ENCODE data around the gene PTPDC1. TPM values are rescaled to one million over a fixed set of nuclear protein-coding genes. Genes with fewer than 3 reads are reported as not detected.
A peak's percentile ranks its signal among the peaks of the same experiment; 100 is the strongest.

Gene PTPDC1, protein sequence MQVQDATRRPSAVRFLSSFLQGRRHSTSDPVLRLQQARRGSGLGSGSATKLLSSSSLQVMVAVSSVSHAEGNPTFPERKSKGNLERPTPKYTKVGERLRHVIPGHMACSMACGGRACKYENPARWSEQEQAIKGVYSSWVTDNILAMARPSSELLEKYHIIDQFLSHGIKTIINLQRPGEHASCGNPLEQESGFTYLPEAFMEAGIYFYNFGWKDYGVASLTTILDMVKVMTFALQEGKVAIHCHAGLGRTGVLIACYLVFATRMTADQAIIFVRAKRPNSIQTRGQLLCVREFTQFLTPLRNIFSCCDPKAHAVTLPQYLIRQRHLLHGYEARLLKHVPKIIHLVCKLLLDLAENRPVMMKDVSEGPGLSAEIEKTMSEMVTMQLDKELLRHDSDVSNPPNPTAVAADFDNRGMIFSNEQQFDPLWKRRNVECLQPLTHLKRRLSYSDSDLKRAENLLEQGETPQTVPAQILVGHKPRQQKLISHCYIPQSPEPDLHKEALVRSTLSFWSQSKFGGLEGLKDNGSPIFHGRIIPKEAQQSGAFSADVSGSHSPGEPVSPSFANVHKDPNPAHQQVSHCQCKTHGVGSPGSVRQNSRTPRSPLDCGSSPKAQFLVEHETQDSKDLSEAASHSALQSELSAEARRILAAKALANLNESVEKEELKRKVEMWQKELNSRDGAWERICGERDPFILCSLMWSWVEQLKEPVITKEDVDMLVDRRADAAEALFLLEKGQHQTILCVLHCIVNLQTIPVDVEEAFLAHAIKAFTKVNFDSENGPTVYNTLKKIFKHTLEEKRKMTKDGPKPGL
- 5.4 TPM in 2 replicates for total RNA-seq (2014; rRNA removed)
- percentile 54 among the genes with signal in this experiment for Bru-seq, nascent RNA
- BruChase-seq, experiment 1, labeled RNA remaining after a 6-hour chase = percentile 53 among the genes with signal in this experiment
- percentile 55 among the genes with signal in this experiment for BruChase-seq, experiment 2, labeled RNA remaining after a 2-hour chase
- long read RNA-seq, full-length matches to known transcripts = 3 of 11 reads
- long read RNA-seq, partial matches to known transcripts = 6 of 11 reads
- long read RNA-seq, other reads (novel, unspliced or antisense) = 2 of 11 reads

DNA sequence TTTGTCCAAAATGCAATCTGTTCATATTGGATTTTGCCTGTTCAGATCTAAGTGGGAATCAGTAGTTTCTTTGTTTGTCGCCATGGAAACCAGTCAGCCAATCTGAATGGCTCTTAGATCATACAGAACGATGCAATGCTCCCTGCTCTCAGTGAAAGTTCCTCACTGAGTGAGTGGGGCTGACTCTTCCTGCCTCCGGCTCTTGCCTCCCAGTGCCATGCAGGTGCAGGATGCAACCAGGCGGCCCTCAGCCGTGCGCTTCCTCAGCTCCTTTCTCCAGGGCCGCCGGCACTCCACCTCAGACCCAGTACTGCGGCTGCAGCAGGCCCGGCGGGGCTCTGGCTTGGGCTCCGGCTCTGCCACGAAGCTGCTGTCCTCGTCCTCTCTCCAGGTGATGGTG is at the start of gene PTPDC1:
Gene PTPDC1 (plus strand): TSS at position 151 of the 400 bp plus-strand sequence. CDS start 67 bp downstream, at position 218.
- Histone ChIP-seq H2AFZ (ENCODE audit: low read length) (no peak within 1 kb of the TSS), H3K9ac (ENCODE audit: low read length) (no peak within 1 kb of the TSS), H3K79me2 (ENCODE audit: low read length) (no peaks in the 10 kb centered on the region), H3K27ac (ENCODE audit: low read length) (no peak within 1 kb of the TSS), H3K27me3 (ENCODE audit: low read length) (no peaks in the 10 kb centered on the region), H3K36me3 (ENCODE audit: low read depth, low read length) (no peaks in the 10 kb centered on the region), H3K9me2 (replicated peaks; ENCODE audit: low read length) (no peaks in the 10 kb centered on the region), H3F3A (ENCODE audit: low read length, unreplicated experiment) (no peaks in the 10 kb centered on the region), H3K4me2 (ENCODE audit: low read length) (no peak within 1 kb of the TSS), H3K9me3 (ENCODE audit: low read length) (no peaks in the 10 kb centered on the region), H3K4me3 (ENCODE audit: low read length) (no peak within 1 kb of the TSS), H3K4me1 (ENCODE audit: insufficient read depth, low read length) (peaks cover 16% of the 10 kb centered on the region), H4K20me1 (ENCODE audit: low read length) (no peaks in the 10 kb centered on the region)
- no TSS peak for BruUV-seq (replicated peaks)
- ATAC-seq (no peak; the same call in 1 of the 2 replicates), DNase-seq (no peak)
- no peak for TF ChIP-seq EZH2phosphoT487 (IDR thresholded peaks at IDR 0.05; ENCODE audit: borderline replicate concordance, low read length)
- TF ChIP-seq, protein P1, sequence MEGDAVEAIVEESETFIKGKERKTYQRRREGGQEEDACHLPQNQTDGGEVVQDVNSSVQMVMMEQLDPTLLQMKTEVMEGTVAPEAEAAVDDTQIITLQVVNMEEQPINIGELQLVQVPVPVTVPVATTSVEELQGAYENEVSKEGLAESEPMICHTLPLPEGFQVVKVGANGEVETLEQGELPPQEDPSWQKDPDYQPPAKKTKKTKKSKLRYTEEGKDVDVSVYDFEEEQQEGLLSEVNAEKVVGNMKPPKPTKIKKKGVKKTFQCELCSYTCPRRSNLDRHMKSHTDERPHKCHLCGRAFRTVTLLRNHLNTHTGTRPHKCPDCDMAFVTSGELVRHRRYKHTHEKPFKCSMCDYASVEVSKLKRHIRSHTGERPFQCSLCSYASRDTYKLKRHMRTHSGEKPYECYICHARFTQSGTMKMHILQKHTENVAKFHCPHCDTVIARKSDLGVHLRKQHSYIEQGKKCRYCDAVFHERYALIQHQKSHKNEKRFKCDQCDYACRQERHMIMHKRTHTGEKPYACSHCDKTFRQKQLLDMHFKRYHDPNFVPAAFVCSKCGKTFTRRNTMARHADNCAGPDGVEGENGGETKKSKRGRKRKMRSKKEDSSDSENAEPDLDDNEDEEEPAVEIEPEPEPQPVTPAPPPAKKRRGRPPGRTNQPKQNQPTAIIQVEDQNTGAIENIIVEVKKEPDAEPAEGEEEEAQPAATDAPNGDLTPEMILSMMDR (conservative IDR thresholded peaks at IDR 0.05; ENCODE audit: low read depth, low read length) = no peak
- TF ChIP-seq EZH2 (IDR thresholded peaks at IDR 0.05; ENCODE audit: low read length, unreplicated experiment) = no peak
- POLR2A ChIA-PET (ENCODE audit: unreplicated experiment) = no interaction called here
- CTCF ChIA-PET = no interaction called here
- intact Hi-C loops (cut with micrococcal nuclease) = no loop called here

DNA sequence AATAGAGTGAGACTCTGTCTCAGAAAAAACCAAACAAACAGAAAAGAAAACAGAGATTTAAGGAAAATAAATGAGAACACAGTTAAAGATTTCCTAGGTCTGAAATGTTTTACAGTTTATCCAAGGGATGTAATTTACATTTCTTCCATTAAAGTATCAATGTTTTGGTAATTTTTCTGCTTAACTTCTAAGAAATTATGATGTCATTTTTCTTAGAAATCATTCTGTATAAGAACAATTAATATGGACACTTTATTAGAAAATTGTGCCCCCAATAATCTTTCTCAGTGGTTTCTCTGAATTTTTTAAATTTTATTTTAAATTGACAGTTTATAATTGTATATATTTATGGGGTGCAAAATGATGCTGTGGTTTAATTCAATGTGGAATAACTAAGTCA is 49.8 kb upstream of the PTPDC1 start:
- Histone ChIP-seq H3K9me2 (replicated peaks; ENCODE audit: low read length) (no peaks in the 10 kb centered on the region), H3F3A (ENCODE audit: low read length, unreplicated experiment) (no peaks in the 10 kb centered on the region), H2AFZ (ENCODE audit: low read length) (no peak overlapping the region), H3K9ac (ENCODE audit: low read length) (no peak overlapping the region), H3K27me3 (ENCODE audit: low read length) (no peaks in the 10 kb centered on the region), H3K4me2 (ENCODE audit: low read length) (no peak overlapping the region), H3K27ac (ENCODE audit: low read length) (no peak overlapping the region), H3K9me3 (ENCODE audit: low read length) (no peaks in the 10 kb centered on the region), H3K36me3 (ENCODE audit: low read depth, low read length) (no peaks in the 10 kb centered on the region), H3K4me3 (ENCODE audit: low read length) (no peak overlapping the region), H3K79me2 (ENCODE audit: low read length) (peaks cover 23% of the 10 kb centered on the region), H3K4me1 (ENCODE audit: insufficient read depth, low read length) (peaks cover 9% of the 10 kb centered on the region; the same call in 1 of the 2 replicates), H4K20me1 (ENCODE audit: low read length) (no peaks in the 10 kb centered on the region)
- no TSS peak for BruUV-seq (replicated peaks)
- ChIA-PET CTCF (no interaction called here), POLR2A (ENCODE audit: unreplicated experiment) (no interaction called here)
- DNase-seq (no peak), ATAC-seq (no peak)
- intact Hi-C loops (cut with micrococcal nuclease) = no loop called here
- TF ChIP-seq EZH2 (IDR thresholded peaks at IDR 0.05; ENCODE audit: low read length, unreplicated experiment) (no peak), EZH2phosphoT487 (IDR thresholded peaks at IDR 0.05; ENCODE audit: borderline replicate concordance, low read length) (no peak)
- TF ChIP-seq, protein P1 (conservative IDR thresholded peaks at IDR 0.05; ENCODE audit: low read depth, low read length) = no peak
